ENCODE measurements around the gene GIMD1. TPM values are rescaled to one million over a fixed set of nuclear protein-coding genes. Genes with fewer than 3 reads are reported as not detected.
"Not testable (repeated sequence)": the region's sequence is repeated elsewhere in the genome, so short reads cannot be mapped to it uniquely, and the experiment has no call there.

The GIMD1 gene
- total RNA-seq, 1 donor, result not detected

GRCh38 chr4:106329041-106329618, 39.4 kb downstream of the GIMD1 start:
- DNase-seq (ENCODE audit: low read depth), result peak; percentile 56
- TF ChIP-seq, protein P1, sequence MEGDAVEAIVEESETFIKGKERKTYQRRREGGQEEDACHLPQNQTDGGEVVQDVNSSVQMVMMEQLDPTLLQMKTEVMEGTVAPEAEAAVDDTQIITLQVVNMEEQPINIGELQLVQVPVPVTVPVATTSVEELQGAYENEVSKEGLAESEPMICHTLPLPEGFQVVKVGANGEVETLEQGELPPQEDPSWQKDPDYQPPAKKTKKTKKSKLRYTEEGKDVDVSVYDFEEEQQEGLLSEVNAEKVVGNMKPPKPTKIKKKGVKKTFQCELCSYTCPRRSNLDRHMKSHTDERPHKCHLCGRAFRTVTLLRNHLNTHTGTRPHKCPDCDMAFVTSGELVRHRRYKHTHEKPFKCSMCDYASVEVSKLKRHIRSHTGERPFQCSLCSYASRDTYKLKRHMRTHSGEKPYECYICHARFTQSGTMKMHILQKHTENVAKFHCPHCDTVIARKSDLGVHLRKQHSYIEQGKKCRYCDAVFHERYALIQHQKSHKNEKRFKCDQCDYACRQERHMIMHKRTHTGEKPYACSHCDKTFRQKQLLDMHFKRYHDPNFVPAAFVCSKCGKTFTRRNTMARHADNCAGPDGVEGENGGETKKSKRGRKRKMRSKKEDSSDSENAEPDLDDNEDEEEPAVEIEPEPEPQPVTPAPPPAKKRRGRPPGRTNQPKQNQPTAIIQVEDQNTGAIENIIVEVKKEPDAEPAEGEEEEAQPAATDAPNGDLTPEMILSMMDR (IDR thresholded peaks at IDR 0.05; ENCODE audit: insufficient read depth, low read depth, low read length), result peak; percentile 82
- no peak overlapping the region for H3K4me3 ChIP-seq (ENCODE audit: low read depth, low read length)

- H3K4me3 ChIP-seq (ENCODE audit: low read depth, low read length), result no peak overlapping the region
- no peak for DNase-seq (ENCODE audit: low read depth)
- TF ChIP-seq, protein P1 (IDR thresholded peaks at IDR 0.05; ENCODE audit: insufficient read depth, low read depth, low read length), result no peak
These were observed 42.8 kb downstream of the GIMD1 start for GRCh38 chr4:106325800-106326199.

DNA sequence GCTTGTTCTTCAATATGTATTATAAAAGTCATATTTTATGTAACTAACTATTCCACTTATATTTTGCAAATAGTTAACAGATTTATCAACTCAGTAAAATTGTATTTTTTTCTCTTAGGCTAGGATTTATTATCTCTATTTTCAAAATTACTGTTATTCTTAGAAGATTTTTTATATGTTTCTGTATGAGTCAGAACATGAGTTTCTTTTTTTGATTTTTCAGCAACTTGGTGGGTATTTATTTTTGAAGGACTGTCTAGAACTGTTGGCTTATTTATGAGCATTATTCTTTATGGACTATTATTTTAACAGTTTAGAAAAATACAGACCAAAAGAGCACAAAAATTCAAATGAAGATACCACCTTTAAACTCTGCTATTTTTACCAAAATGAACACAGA, 45.5 kb downstream of the GIMD1 start:
- H3K4me3 ChIP-seq (ENCODE audit: low read depth, low read length), result no peak overlapping the region
- TF ChIP-seq, protein P1 (IDR thresholded peaks at IDR 0.05; ENCODE audit: insufficient read depth, low read depth, low read length), result no peak
- DNase-seq (ENCODE audit: low read depth), result no peak

GRCh38 chr4:106321814-106322213, 46.8 kb downstream of the GIMD1 start:
- not testable (repeated sequence) for H3K4me3 ChIP-seq (ENCODE audit: low read depth, low read length); DNase-seq (ENCODE audit: low read depth)

DNA sequence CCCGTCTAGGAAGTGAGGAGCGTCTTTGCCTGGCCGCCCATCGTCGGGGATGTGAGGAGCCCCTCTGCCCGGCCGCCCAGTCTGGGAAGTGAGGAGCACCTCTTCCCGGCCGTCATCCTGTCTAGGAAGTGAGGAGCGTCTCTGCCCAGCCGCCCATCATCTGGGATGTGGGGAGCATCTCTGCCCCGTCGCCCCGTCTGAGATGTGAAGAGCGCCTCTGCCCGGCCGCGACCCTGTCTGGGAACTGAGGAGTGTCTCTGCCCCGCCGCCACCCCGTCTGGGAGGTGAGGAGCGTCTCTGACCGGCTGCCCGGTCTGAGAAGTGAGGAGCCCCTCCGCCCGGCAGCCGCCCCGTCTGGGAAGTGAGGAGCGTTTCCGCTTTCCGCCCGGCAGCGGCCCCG, 47.4 kb downstream of the GIMD1 start:
- not testable (repeated sequence) for H3K4me3 ChIP-seq (ENCODE audit: low read depth, low read length); DNase-seq (ENCODE audit: low read depth)

DNA sequence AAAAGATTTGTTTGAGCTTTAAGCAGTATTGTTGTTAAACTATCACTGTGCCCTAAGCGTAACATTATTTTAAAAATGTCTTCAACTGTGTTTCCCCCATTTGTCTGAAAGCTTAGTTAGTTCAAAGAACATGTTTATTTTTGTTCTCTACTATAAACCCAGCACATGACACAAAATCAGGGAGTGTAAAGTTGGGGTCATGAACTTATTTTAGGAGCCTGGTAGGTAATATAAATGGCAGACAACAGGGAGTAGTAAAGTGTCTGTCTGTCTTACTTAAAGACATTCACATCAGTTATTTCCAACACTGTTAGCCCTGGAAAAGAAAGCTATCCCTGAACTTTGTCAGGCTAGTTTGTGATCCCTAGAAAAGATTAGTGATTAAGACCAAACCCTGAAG, 48.3 kb downstream of the GIMD1 start:
- TF ChIP-seq, protein P1 (IDR thresholded peaks at IDR 0.05; ENCODE audit: insufficient read depth, low read depth, low read length), result no peak
- DNase-seq (ENCODE audit: low read depth), result no peak
- no peak overlapping the region for H3K4me3 ChIP-seq (ENCODE audit: low read depth, low read length)

- H3K4me3 ChIP-seq (ENCODE audit: low read depth, low read length), result no peak overlapping the region
- DNase-seq (ENCODE audit: low read depth), result no peak
- TF ChIP-seq, protein P1 (IDR thresholded peaks at IDR 0.05; ENCODE audit: insufficient read depth, low read depth, low read length), result no peak
These were observed 50.1 kb downstream of the GIMD1 start for GRCh38 chr4:106318511-106318910.

- H3K4me3 ChIP-seq (ENCODE audit: low read depth, low read length), result no peak overlapping the region
- TF ChIP-seq, protein P1 (IDR thresholded peaks at IDR 0.05; ENCODE audit: insufficient read depth, low read depth, low read length), result no peak
- no peak for DNase-seq (ENCODE audit: low read depth)
These were observed 50.8 kb downstream of the GIMD1 start for GRCh38 chr4:106317815-106318214.

All from fibroblast of villous mesenchyme (primary cell).